MV-4-11 (cell line): ENCODE results near the gene FRMD7.
A peak's percentile ranks its signal among the peaks of the same experiment; 100 is the strongest.
"Not testable (repeated sequence)": the region's sequence is repeated elsewhere in the genome, so short reads cannot be mapped to it uniquely, and the experiment has no call there.

ENCODE experiments used
- DNase-seq: peaks from one replicate; lab custom pipeline; 2025; lab: John Stamatoyannopoulos, UW

The FRMD7 gene, protein sequence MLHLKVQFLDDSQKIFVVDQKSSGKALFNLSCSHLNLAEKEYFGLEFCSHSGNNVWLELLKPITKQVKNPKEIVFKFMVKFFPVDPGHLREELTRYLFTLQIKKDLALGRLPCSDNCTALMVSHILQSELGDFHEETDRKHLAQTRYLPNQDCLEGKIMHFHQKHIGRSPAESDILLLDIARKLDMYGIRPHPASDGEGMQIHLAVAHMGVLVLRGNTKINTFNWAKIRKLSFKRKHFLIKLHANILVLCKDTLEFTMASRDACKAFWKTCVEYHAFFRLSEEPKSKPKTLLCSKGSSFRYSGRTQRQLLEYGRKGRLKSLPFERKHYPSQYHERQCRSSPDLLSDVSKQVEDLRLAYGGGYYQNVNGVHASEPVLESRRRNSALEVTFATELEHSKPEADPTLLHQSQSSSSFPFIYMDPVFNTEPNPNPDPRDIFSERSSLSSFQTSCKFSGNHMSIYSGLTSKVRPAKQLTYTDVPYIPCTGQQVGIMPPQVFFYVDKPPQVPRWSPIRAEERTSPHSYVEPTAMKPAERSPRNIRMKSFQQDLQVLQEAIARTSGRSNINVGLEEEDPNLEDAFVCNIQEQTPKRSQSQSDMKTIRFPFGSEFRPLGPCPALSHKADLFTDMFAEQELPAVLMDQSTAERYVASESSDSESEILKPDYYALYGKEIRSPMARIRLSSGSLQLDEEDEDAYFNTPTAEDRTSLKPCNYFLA

DNA sequence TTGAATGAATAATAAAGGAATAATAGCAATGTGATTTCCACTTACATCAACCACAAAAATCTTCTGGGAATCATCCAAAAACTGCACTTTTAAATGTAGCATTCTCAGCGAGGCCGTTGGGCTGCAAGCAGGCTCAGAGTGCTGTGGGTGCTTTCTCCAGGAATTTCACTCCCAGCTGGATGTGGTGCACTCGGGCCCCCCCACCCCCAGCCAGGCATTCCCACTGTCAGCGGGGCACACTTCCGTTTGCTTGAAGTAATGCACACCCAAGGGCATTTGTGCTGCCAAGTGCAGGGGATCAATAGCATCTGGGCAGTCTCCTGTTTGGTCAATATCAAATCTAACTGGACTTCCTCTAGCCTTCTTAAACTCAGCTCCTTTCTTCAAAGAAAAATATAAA is at the start of gene FRMD7:
Gene FRMD7, minus strand, starts transcription at position 278 of the 400 bp plus-strand sequence. Its CDS starts 176 bp downstream, at position 102.
- no peak for DNase-seq

DNA sequence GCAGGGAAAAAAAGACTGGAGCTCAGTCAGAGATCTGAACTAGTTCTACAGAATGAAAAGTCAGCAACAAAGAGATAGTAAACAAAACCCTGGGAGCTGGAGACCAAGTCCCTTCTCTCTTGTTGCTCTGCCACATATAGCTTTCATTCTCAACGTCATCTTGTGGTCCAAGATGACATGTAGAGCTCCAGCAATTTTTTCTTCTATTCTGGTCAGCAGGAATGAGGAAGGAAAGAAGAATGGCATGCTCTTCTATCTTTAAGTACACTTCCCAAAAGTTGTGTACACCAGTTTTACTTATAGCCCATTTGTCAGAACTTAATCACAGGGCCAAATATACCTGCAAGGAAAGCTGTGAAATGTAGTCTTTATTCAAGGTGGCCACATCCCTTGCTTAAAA is 45.8 kb upstream of the FRMD7 start:
- peak; percentile 61 for DNase-seq

DNA sequence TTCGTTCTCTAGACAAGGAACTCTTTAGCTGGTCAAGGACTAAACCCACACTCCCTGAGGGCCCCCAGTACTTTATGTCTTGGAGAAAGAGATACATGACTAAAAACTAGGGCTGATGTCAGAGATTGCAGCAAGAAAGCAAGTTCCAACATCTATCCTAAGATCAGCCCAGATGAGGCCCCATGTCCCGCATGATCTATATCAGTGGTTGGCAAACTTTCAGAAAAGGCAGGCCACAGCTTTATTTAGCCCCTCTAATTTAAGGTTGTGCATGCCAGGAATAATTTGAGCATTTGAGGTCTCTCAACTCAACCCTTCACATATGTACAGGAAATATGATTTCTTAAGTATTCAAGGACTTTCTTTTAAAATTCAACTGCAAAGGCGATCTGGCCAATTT is 44.1 kb upstream of the FRMD7 start:
- DNase-seq, result peak; percentile 3

DNA sequence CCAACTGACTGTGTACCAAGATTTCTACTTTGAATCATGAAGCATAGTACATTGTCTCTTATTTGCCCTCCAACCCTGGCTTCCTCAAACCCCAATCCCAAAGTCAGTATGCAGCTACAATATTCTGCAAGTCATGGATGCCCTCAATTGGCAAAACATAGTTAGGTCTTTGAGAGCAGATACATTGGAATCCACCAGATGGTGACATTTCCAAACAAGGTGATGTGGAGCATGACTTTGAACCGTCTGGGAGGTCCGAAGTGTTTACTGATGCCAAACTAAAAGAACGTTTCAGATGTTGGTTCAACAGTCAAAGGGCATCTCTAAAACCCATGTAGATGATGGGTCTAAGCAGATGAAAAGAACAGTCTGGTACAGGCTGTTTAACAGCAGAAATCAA is 43.7 kb upstream of the FRMD7 start:
- DNase-seq, result no peak

DNA sequence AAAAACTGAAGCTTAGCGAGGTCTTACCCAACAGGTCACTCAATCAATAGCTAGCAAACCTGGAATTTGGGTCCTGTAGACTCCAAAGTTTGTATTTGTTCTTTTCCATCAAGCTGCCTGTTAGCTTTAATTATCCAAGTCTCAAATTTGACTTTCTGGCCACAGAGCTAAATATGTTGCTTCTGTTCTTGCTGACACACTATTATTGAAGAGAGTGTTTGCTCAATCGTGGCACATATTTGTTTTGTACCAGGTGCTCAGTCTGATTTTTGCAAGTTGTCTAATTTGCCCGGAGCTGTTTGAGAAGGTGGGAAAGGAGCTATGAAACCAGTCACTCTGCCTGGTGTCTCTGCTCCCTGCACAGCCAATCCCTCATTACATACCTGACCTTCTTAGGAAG is 41.7 kb upstream of the FRMD7 start:
- DNase-seq, result no peak

DNA sequence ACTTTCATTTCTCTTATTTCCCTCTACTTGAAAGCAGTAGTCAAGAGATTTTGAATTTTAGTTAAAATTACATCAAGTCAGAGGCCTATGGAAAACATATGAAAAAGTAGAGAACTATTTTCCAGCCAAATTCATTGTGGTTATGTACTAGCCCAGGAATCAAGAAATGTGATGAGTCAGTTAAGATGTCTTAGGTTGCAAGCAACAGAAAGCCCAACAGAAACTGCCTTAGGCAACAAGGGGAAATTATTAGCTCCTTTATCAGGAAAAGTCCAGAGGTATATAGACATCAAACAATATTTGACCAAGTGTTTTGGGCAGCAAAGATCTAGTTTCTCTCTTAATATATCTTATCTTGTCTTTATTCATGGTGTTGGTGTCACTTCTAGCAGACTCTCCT is 37.8 kb upstream of the FRMD7 start:
- no peak for DNase-seq

DNA sequence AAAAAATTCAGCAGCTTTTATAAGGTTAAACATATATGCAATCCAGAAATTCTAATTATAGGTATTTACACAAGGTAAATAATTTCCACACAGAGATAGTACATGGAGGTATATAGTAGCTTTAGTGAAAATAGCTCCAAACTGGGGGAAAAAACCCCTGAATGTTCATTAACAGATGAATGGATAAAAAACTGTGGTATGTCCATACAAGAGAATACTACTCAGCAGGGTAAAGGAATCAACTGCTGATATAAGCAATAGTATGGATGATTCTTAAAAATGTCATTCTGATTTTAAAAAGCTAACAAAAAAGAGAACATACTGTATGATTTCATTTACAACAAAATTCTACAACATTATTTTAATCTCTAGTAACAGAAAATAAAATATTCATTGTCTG is 37.2 kb upstream of the FRMD7 start:
- DNase-seq, result no peak

DNA sequence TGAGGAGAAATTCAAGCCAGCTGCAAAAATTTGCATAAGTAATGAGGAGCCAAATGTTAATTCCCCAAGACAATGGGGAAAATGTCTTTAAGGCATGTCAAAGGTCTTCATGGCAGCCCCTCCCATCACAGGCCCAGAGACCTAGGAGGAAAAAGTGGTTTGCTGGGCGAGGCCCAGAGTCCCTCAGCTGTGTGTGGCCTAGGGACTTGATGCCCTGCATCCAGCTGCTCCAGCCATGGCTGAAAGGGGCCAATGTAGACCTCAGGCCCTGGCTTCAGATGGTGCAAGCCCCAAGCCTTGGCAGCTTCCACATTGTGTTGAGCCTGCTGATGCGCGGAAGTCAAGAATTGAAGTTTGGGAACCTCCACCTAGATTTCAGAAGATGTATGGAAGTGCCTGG is 35.3 kb upstream of the FRMD7 start:
- DNase-seq, result not testable (repeated sequence)

DNA sequence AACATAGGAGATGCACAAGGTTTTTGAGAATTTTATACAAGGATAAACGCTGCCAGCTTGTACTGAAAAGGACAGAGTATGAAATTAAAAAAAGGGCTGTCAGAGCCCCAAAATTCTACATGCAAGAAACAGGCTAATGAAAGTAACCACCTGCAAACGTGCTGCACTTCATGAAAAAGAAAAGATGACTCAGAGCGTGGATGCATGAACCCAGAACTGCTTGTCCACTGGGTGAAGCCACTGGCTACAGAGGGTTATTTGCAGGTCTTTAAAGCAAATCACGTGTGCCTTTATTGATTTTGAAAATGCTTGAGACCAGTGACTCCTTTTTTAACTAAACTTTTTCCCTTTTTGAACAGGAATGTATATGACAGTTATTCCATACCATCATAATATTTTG is 25.3 kb upstream of the FRMD7 start:
- no peak for DNase-seq

DNA sequence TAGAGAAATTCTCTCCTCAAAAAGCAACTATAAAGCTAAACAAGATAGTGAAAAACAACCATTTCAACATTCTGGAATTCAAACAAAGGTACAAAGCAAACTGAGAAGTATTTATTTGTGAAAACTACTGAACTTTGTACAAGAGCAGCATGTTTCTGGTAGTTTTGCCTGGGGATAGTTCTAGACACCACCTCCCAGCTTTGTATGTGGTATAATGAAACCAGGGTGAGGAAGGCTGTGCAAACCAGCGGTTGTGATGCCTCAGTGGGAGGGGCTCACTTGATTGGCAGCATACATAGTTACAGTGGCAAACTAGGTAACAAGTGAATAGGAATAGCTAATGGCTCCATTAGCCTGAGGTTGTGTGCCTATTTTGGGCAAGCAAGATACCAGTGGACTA is 18.6 kb upstream of the FRMD7 start:
- DNase-seq, result no peak

DNA sequence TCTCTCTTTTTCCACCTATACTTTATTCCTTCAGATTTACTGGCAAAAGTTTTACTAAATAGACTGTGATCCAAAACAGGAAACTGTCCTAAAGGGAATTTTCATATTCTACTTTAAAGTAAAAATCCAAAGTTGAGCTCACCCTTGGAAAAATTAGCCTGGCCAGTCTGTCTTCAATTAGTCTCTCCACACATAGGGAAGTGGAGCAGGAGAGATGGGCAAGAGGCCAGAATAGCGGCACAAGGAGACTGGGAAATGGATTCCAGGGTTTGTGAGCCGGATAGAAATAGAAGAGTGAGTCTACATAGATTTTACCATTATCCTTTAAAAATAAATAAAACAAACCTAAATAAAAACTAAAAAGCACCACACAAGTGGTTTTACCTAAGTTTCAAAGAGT is 16.2 kb upstream of the FRMD7 start:
- no peak for DNase-seq

DNA sequence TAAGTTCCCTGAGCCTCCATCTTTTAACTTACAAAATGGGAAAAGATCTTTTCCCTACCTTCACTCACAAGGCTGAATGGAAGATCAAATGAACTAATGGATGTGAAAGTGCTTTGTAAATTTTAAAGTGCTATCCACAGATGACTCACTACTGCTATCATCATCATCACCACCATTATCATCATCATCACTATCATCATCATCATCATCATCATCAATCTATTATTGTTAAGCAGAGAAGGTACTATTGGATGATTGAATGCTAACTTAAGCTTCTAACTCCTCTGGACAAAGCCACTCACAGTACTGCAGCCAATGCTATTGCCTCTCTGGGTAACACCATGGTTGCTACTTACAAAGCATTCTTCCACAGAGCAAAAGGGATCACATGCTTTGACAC is 1.9 kb downstream of the FRMD7 start:
- DNase-seq, result no peak

DNA sequence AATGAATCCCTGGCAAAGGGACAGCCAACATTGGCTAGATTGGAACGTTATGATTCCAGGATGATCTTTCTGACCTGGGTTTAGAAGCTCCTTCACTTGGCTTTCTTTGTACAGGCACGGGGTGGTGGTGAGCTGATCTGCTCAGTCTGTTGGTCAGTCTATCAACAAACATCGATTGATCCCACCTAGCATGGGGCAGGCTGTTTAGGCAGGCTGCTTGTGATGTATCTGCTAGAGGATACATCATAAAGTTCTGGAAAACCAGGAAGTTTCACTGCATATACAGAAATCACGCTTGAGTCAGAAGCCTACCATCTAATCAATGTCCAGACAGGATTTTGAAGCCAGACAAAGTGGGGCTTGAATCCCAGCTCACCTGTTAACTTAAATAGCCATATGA is 6.9 kb downstream of the FRMD7 start:
- DNase-seq, result no peak

DNA sequence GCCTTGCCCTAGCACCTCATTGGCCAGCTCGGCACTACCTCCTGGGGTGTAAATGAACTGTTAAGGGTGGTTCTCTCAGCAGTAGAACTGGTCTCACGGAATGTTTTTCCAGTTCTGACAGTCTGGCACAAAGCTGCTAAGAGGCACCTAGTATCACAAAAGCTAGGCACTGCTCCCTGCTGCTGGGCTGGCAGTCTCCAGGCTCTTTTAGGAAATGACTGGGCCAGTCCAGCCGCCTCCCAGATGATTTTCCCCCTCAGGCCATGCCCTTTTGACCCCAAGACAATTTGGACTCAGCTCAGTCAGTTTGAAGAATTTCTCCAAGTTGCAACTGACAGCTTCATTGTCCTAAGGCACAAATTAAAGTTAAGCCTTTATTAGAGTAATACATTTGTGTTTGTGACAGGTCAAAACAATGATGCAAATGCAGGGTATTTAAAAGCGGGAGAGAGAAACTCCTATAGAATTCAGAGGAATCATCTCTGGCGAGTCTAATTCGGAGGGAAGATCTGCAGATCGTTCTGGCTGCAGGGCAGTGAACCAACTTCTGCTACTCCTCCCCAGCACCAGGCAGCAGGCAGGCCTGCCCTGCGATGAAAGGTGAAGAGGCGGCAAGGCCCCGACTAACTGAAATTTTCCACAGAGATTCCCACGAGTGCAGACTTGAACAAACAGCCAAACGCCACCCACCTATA is 7.9 kb downstream of the FRMD7 start:
- DNase-seq, result no peak

DNA sequence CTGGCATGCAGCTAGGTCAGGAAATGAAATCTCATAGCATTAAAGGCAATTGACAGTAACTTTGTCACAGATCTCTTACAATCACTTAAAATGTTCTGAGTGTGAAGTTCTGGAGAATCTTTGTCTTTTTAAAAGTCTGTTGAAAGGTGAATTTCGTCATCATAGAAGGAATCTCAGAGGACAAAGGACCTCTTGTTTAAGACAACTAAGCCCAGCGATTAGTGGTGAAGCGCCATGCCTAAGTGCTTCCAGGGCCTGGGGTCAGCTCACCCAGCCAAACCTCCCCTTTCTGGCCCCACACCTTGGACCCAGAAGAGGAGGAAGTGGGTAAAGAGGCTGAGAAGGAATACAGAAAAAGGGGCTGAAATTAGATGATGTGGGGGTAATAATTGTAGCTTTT is 8.5 kb downstream of the FRMD7 start:
- DNase-seq, result no peak

DNA sequence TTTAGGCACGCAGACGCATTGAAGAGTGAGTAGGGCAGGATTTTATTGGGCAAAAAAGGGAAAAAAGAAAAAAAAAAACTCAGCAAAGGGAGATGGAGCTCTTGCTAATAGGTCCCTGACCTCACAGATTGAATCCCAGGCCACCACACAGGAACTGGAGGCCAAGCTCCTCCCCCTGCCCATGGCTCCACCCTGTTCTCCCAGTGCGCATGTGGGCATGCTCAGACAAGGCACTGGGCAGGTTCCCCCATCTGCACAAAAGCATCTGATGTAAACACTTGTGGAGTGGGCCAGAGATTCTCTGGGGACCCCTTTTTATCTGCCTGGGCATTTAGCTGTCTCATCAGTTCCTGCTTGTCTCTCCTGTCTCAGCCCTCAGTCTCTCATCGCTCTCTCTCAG is 9.5 kb downstream of the FRMD7 start:
- DNase-seq, result no peak

DNA sequence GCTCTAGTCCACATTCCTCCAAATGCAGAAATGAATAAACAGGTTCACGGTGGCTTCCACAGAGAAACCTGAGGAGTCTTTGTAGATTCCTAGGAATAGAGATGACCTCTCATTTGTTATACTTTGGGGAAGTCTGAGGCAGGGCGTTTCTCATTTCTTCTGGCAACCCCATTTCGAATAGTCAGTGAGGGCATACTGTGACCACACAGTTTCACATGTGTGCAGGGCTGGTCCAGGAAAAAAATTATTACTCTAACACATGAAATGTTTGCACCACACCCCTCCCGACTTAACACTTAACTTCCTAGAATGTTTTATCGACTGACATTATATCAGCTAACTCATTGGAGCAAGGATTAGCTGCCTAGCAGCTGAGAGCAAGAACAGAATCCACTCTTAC is 12.0 kb downstream of the FRMD7 start:
- DNase-seq, result peak; percentile 30

DNA sequence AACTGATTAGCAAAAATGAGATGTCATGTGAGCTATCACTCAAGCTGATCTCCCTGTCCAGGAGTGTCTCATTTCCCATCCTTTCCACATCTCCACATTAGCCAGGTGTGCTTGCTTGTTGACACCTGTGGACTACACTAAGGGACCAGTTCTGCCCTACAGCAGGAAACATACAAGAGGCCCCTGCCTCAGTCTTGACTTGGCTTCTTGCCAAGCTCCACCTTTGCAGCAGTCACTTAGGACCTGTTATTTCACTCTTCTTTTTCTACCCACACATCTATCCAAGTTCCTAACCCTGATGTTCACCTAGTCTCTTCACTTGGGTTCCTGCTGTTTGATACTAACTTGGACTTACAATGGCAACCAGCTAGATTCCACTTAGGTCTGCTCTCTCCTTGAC is 13.2 kb downstream of the FRMD7 start:
- no peak for DNase-seq

DNA sequence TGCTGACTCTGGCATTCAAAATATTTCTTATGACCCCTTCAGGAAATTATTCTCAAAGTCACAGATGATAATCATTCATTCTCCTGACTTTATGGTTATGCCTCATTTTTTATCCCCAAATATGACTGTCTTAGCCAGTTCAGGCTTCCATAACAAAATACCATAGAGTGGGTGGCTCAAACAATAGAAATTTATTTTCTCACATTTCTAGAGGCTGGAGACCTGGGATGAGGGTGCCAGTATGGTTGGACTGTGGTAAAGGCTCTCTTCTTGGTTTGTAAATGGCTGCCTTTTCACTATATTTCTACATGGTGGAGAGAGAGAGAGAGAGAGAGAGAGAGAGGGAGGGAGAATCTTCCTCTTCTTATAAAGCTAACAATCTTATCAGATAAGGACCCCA is 20.5 kb downstream of the FRMD7 start:
- no peak for DNase-seq

DNA sequence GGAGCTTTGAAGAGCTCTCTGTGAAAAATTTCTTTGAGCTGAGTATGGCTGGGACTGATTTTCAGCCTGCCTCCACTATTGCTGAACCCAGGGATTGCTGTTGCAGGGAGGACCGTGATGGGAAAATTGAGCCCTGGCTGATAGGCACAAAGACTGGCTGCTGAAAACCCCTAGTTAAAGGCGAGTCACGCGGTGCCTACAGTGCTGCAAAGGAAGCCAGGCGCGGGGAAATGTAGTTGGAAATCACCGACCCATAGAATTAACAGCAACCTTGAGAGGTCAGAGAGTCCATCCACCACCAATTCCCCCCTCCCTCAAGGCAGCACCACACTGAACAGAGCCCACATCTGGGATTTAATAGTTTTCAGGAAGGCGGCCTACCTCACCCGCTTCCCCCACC is 26.0 kb downstream of the FRMD7 start:
- no peak for DNase-seq

DNA sequence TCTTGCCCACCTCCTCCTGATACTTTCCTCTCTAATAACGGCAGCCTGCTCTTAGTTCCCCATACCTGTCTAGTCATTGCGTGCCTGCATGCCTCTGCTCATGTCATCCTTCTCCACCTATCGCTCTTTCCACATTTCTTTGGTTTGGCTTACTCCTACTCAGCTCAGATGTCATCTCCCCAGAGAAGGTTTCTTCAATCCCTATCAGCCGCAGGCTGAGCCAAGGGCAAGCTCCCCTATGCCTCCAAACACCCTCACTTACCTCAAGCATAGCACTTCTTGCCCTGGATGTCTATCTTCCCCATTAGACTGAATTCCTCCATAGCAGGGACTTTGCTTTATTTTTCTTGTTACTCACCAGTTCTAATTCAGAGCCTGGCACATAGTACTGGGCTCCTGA is 26.6 kb downstream of the FRMD7 start:
- no peak for DNase-seq

DNA sequence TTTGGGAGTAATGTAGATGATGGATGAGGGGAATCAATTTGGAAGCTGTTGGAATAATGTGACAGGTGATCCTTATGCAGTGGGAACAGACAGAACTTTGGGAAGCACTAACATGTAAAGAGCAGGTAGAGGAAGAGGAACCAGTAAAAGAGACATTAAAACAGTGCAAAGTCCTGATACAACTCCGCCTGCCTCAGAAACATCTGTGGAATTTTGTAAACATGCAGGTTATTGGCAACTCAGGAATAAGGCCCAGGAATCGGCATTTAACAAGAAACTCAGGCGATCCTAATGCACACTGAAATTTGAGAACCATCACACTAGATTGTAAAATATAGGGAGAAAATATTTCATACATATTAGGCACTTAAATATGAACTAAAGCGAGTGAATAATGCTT is 29.1 kb downstream of the FRMD7 start:
- not testable (repeated sequence) for DNase-seq

DNA sequence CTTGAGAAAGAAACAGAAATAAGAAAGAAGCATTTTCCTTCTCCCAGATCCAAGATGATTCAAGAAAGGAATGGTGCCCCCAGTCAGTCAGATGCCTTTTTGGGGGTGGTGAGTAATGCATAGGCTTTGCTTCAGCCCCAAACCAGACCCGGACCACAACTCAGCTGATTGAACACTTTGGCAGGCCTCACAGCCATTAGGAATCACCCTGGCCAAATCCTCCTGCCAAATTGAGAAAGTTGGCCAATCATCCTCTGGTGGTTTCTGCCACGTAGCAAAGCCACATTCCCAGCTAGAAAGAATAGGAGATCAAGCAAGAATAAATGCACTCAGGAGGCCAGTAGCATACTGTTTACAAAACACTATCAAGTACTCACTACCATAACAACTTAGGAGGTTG is 33.7 kb downstream of the FRMD7 start:
- peak; percentile 15 for DNase-seq
